ENCODE data around the gene ATXN7L3.
A peak's percentile ranks its signal among the peaks of the same experiment; 100 is the strongest.

The ATXN7L3 gene

GRCh38 chr17:44186307-44187130, 13.2 kb downstream of the ATXN7L3 start, which contains the start of gene TMUB2:
Gene TMUB2, plus strand, starts transcription at chr17:44186972. Its CDS starts 737 bp downstream, at chr17:44187709.
- TF ChIP-seq ZNF274 (IDR thresholded peaks at IDR 0.05; ENCODE audit: low read depth, low read length) = no peak
- peak within 1 kb of the TSS; percentile 95 for H3K4me3 ChIP-seq (ENCODE audit: low read length)

DNA sequence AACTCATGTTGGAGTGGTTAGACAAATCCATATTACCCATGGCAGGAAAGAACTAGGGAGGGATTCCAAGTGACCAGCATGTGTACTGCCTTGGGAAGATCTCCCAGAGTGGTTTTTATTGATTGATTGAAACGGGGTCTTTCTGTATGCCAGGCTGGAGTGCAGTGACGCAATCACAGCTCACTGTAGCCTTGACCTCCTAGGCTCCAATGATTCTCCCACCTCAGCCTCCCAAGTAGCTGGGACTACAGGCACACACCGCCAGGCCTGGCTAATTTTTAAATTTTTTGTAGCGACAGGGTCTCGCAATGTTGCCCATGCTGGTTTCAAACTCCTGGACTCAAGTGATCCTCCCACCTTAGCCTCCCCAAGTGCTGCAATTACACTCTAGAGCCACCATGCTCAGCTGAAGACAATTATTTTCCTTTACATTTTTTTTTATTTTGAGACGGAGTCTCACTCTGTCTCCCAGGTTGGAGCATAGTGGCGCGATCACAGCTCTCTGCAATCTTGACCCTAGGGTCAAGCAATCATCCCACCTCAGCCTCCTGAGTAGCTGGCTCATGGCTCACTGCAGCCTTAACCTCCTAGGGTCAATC, 15.4 kb downstream of the ATXN7L3 start:
- H3K4me3 ChIP-seq (ENCODE audit: low read length) = no peak overlapping the region
- TF ChIP-seq ZNF274 (IDR thresholded peaks at IDR 0.05; ENCODE audit: low read depth, low read length) = no peak

DNA sequence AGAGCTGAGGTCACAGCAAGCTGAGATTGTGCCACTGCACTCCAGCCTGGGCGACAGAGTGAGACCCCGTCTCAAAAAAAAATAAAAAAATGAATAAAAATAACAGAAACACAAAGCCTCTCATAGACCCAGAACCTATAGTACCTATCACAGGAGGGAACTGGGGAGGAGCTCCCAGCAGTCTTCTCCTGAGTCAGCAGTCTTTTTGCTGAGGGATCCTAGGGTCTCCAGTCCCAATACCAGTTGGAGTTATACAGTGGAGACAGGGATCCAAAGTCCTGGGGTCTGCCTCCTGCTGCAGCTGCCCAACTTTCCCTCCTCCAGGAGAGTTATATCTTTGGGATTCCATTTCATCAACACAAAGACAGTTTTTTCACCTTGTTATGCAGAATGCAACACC, 16.7 kb downstream of the ATXN7L3 start:
- no peak for TF ChIP-seq ZNF274 (IDR thresholded peaks at IDR 0.05; ENCODE audit: low read depth, low read length)
- no peak overlapping the region for H3K4me3 ChIP-seq (ENCODE audit: low read length)

GRCh38 chr17:44178133-44178532, 21.6 kb downstream of the ATXN7L3 start:
- no peak overlapping the region for H3K4me3 ChIP-seq (ENCODE audit: low read length)
- TF ChIP-seq ZNF274 (IDR thresholded peaks at IDR 0.05; ENCODE audit: low read depth, low read length) = no peak

DNA sequence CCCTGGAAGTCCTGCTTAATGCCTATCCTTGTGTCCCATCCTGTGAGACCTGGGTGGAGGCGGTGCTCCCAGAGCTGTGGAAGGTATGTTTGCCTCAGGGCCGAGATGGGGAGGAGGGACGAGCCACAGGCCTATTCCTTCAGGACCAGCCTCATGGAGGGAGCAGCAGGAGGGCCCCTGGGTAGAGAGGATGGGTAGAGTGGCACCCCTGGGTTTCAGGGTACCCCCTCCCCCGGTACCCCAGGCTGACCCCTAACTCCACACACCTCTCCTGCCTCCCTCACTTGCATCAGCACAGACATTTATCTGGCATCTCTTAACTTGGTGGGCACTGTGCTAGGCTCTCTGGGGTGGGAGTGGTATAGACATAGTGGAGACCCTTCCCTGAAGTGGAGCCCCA, 22.0 kb downstream of the ATXN7L3 start:
- no peak for TF ChIP-seq ZNF274 (IDR thresholded peaks at IDR 0.05; ENCODE audit: low read depth, low read length)

DNA sequence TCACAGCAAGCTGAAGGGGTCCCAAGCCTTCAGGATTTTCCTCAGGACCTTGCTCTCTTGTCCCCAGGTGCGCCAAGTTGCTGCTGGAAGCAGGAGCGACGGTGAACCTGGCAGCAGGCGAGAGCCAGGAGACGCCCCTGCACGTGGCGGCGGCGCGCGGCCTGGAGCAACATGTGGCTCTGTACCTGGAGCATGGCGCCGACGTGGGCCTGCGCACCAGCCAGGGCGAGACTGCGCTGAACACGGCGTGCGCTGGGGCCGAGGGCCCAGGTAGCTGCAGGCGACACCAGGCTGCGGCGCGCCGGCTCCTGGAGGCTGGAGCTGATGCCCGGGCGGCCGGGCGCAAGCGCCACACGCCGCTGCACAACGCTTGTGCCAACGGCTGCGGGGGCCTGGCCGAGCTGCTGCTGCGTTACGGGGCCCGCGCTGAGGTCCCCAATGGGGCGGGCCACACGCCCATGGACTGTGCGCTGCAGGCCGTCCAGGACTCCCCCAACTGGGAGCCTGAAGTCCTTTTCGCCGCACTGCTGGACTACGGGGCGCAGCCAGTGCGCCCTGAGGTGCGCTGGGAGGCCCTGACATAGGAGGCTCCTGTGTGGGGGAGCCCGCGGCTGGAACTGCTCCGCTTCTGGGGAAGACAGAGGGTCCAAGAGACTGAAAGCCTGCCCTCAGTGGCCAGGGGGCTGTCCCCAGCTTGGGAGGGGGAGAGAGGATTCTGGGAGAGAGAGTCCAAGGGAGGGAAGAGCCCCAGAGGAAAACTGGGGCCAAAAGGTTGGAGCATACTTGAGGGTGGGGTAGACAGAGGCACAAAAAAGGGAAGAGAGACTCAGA, 22.8 kb downstream of the ATXN7L3 start:
- TF ChIP-seq ZNF274 (IDR thresholded peaks at IDR 0.05; ENCODE audit: low read depth, low read length) = no peak
- no peak overlapping the region for H3K4me3 ChIP-seq (ENCODE audit: low read length)

More for the DNA sequence above, 22.0 kb downstream of the ATXN7L3 start:
- H3K4me3 ChIP-seq (ENCODE audit: low read length) = no peak overlapping the region

- no peak overlapping the region for H3K4me3 ChIP-seq (ENCODE audit: low read length)
- no peak for TF ChIP-seq ZNF274 (IDR thresholded peaks at IDR 0.05; ENCODE audit: low read depth, low read length)
Measured at GRCh38 chr17:44176257-44176656, 23.4 kb downstream of the ATXN7L3 start.

GRCh38 chr17:44174427-44174826, 25.3 kb downstream of the ATXN7L3 start:
- TF ChIP-seq ZNF274 (IDR thresholded peaks at IDR 0.05; ENCODE audit: low read depth, low read length) = no peak
- no peak overlapping the region for H3K4me3 ChIP-seq (ENCODE audit: low read length)

DNA sequence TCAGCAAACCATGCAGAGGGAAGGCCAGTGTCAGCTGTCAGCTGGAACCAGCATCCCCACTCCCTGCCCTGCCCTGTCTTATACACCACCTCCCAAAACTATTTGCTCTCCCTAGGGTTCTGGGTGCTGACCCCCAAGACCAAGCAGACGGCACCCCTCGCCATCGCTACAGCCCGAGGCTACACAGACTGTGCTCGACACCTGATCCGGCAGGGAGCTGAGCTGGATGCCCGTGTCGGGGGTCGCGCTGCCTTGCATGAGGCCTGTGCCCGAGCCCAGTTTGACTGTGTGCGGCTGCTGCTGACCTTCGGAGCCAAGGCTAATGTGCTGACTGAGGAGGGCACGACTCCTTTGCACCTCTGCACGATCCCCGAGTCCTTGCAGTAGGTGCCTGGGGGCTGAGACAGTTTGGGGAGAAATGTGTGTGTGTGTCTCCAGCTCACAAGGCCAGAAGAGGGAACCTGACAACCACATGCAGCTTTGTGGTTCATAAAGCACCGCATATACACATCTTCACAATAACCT, 27.7 kb downstream of the ATXN7L3 start:
- no peak for TF ChIP-seq ZNF274 (IDR thresholded peaks at IDR 0.05; ENCODE audit: low read depth, low read length)
- no peak overlapping the region for H3K4me3 ChIP-seq (ENCODE audit: low read length)

DNA sequence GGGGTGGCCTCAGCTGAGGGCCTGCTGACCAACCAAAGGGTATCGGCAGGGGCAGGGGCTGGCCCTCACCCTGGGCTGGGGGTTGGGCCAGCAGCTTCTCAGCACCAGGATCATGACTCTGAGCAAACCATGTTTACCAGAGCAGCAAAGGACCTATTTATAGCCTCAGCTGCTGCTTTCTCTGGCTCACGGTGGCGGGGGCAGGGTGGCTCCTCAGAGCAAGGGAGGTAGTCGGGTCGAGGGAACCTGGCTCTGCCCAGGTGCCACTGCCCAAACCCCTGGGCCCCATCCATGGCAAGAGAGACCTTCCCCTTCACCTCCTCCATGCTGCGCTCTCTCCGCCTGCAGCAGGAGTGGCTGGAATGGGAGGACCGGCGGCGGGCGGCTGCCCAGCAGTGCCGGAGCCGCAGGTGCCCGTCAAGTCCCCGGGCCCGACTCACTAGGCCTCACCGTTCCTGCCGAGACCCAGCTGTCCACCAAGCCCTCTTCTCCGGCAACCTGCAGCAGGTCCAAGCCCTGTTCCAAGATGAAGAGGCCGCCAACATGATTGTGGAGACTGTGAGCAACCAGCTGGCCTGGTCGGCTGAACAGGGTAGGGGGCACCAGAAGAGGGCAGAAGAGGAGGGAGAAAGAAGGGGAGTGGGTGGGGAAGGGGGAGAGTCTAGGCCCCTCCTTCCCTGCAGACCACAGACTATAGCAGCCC, 29.0 kb downstream of the ATXN7L3 start, which contains the start of gene ASB16:
ASB16 (plus strand) TSS at position 206 of the 703 bp plus-strand sequence; CDS start at position 292, 86 bp downstream.
- TF ChIP-seq ZNF274 (IDR thresholded peaks at IDR 0.05; ENCODE audit: low read depth, low read length) = no peak

DNA sequence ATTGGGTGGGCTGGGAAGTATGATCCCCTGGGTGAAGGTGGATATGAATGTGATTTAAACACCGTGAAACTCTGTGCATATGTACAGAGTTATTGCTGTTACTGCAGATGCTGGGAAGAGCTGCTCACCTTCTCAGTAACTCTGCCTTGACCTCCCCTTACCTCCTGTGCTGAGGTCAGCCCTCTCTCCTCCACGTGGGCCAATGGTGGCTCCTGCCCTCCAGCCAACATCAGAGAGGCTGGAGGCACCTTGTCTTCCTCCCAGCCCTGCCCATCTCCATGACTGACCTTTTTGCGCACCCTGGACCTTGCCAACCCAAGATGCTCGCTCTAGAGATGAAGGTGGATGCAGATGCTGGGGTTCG, 29.6 kb downstream of the ATXN7L3 start:
- TF ChIP-seq ZNF274 (IDR thresholded peaks at IDR 0.05; ENCODE audit: low read depth, low read length) = no peak
- H3K4me3 ChIP-seq (ENCODE audit: low read length) = no peak overlapping the region

More for the DNA sequence above, 29.0 kb downstream of the ATXN7L3 start, which contains the start of gene ASB16:
- H3K4me3 ChIP-seq (ENCODE audit: low read length) = no peak within 1 kb of the TSS

- no peak overlapping the region for H3K4me3 ChIP-seq (ENCODE audit: low read length)
- TF ChIP-seq ZNF274 (IDR thresholded peaks at IDR 0.05; ENCODE audit: low read depth, low read length) = no peak
Measured at GRCh38 chr17:44167181-44167861, 32.4 kb downstream of the ATXN7L3 start.

- H3K4me3 ChIP-seq (ENCODE audit: low read length) = no peak overlapping the region
- no peak for TF ChIP-seq ZNF274 (IDR thresholded peaks at IDR 0.05; ENCODE audit: low read depth, low read length)
Measured at GRCh38 chr17:44164476-44164875, 35.2 kb downstream of the ATXN7L3 start.

All from GM08714 (cell line).